ENCODE results near the gene CDT1.

CDT1 gene

DNA sequence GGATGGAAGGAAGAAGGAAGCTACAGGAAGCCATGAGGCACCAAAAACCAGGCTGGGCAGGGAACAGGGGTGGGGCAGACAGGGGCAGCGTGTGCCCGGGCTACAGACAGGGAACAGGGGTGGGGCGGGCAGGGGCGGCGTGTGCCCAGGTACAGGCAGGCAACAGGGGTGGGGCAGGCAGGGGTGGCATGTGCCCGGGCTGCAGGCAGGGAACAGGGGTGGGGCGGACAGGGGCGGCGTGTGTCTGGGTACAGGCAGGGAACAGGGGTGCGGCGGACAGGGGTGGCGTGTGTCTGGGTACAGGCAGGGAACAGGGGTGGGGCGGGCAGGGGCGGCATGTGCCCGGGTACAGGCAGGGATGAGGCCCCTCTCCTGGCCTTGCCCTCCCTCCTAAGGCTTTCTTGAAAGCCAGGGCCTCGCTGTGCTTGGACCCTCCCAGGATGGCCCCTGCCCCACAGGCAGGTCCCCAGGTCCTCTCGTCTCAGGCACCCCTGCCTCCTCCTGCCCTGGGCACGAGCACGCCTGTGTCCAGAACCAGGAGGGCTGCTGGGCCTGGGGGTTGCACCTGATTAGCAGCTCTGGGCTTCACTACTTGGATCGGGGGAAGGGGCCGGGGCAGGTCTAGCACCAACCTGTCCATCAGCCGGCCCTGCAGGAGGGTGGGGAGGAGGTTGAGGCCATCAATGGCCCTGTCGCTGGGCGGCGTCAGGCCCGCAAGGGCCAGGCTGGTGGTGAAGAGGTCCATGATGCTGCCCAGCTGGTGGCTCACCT is 22.7 kb downstream of the CDT1 start:
- no peak for TF ChIP-seq CTCF (IDR thresholded peaks at IDR 0.05; ENCODE audit: control extremely low read depth, extremely low read depth, low read depth, missing control alignments)
- no peak for DNase-seq (ENCODE audit: extremely low spot score)
- ChIA-PET CTCF (interaction anchor here (0.9 kb wide), 1 partner anchor 81 kb away, joined by 4 read pairs; no protein-coding TSS in a partner anchor), POLR2A (no interaction called here)

GRCh38 chr16:88827727-88828126 is 24.1 kb downstream of the CDT1 start:
- DNase-seq (ENCODE audit: extremely low spot score) = no peak
- CTCF ChIA-PET = interaction anchor here (1.0 kb wide), 1 partner anchor 24 kb away, joined by 3 read pairs; no protein-coding TSS in a partner anchor
- POLR2A ChIA-PET = no interaction called here
- TF ChIP-seq CTCF (IDR thresholded peaks at IDR 0.05; ENCODE audit: control extremely low read depth, extremely low read depth, low read depth, missing control alignments) = no peak

- no peak for TF ChIP-seq CTCF (IDR thresholded peaks at IDR 0.05; ENCODE audit: control extremely low read depth, extremely low read depth, low read depth, missing control alignments)
- ChIA-PET POLR2A (no interaction called here), CTCF (no interaction called here)
- DNase-seq (ENCODE audit: extremely low spot score) = no peak
Observed at GRCh38 chr16:88828711-88829110, 25.1 kb downstream of the CDT1 start.

GRCh38 chr16:88830258-88830657 is 26.7 kb downstream of the CDT1 start:
- no peak for DNase-seq (ENCODE audit: extremely low spot score)
- ChIA-PET POLR2A (no interaction called here), CTCF (interaction anchor here (1.6 kb wide), 1 partner anchor 14 kb away, joined by 3 read pairs; no protein-coding TSS in a partner anchor)
- TF ChIP-seq CTCF (IDR thresholded peaks at IDR 0.05; ENCODE audit: control extremely low read depth, extremely low read depth, low read depth, missing control alignments) = no peak

GRCh38 chr16:88830783-88831182 is 27.2 kb downstream of the CDT1 start:
- no peak for DNase-seq (ENCODE audit: extremely low spot score)
- ChIA-PET CTCF (interaction anchor here (1.6 kb wide), 1 partner anchor 14 kb away, joined by 3 read pairs; no protein-coding TSS in a partner anchor), POLR2A (no interaction called here)
- no peak for TF ChIP-seq CTCF (IDR thresholded peaks at IDR 0.05; ENCODE audit: control extremely low read depth, extremely low read depth, low read depth, missing control alignments)

- ChIA-PET POLR2A (no interaction called here), CTCF (no interaction called here)
- DNase-seq (ENCODE audit: extremely low spot score) = no peak
- TF ChIP-seq CTCF (IDR thresholded peaks at IDR 0.05; ENCODE audit: control extremely low read depth, extremely low read depth, low read depth, missing control alignments) = no peak
Observed at GRCh38 chr16:88831838-88832237, 28.2 kb downstream of the CDT1 start.

Measured in GM10248 (cell line).